NCI-H146 treated with DMSO at 0.1 percent for 48 hours (cell line): Measurements from ENCODE around the gene GPR84.

Experiments
- DNase-seq: peaks from one replicate; lab custom pipeline; 2025; ENCODE audit not compliant: unreplicated experiment; lab: John Stamatoyannopoulos, UW

GPR84 gene

DNA sequence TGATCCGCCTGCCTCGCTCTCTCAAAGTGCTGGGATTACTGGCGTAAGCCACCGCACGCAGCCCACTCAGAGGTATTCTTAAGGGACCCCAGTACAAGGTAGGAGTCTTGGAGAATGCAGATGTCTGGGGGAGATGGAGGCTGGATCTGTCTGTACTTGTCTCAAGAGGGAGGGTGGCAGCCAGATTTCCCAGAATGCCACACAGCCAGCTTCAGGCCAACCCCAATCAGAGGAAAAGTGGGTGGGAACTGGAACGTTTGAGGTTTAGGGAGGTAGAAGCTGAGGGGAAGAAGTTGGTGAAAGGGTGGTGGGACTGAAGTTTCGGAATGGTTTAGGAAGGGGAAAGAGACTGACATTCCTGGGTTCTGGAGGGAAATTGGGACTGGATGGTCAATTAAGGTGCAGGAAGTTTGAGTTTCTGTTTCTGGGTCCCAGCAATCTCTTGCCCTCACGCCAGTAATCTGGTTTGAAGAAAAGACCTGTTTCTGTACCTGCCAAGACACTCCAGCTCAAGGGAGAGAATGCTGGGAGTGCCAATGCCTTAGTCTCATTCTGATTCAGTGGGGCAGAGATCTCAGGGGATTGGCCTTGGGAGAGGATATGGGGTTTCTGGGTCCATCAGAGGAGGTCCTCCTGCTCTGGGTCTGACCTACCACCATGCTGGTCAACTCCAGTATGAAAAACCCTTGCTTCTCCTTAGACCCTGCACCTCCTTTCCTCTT lies 28.4 kb upstream of the GPR84 start:
- no peak for DNase-seq

GRCh38 chr12:54390668-54391551 lies 26.6 kb upstream of the GPR84 start:
- DNase-seq = peak; percentile 69

- no peak for DNase-seq
Observed at GRCh38 chr12:54390176-54390667, 25.9 kb upstream of the GPR84 start.

GRCh38 chr12:54389607-54390175 lies 25.4 kb upstream of the GPR84 start:
- no peak for DNase-seq

DNA sequence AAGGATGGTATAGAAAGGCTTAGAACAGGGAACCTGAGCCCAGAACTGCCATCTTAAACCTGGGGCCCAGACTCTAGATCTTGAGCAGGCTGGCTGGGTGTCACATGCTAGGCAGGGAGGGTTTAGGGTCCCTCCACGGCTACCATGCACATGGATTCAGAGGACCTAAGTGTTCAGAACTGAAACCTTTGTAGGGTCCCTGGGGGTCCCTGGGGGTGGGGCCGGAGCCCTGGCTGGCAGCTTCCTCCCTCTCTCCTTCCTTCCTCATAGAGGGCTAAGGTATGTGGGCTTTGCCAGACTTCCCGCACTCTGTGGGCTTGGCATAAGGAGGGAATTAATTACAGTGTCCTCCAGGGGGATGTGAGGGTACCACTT lies 24.8 kb upstream of the GPR84 start:
- DNase-seq = no peak

DNA sequence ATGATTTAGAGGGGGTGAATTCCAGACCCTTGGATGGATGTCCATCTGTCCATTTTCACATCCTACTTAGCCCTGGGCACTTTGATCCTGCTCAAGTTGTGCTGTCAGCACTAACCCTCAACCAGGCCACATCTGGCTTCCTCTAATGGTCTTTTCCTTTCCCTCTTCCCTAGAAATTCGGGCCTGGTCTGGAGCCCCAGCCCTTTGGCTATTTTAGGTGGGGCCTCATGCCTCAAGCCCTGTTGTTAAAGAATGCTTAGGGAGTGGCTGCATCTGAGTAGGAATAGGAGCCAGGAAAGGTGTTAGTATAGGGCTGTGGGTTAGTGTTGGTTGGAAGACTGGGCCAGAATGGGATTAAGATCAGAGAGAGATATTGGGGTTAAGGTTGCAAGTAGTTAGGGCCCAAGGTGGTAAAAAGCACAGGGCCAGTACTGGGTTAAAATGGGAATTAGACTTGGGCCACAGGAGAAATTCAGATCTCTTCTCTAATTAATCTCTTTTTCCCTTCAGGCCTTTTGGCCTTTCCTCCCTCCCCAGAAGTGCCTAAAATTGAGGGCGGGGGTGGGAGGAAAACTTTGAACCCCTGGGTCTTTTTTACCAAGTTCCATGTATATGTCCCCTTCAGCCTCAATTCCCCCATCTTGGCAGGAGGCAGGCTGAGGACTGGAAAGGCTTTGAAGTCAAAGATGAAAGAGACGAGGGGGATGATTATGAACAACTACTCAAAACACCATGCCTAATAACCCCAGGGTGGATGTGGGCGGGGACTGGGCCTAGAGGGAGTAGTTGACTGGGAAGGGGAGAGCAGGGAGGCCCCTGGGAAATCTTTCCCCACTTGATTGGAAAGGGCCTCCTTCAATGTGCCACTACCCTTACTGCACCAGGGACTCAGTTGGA lies 24.2 kb upstream of the GPR84 start:
- DNase-seq = no peak

DNA sequence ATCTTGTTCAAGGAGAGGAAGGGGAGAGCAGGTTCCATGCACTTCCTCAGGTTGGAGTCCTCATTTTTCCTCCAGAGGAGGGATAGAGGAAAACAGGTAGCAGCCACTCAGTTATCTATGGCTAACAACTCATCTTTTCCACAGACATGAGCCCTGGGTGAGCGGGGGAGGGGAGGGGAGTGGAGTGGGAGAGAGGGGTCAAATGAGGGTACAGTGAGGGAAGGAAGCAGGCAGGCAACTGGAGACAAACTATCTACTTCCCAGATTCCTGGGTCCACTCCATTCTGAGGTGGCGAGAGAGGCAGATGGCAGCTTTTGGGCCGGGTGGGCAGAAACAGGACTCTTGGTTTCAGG lies 22.8 kb upstream of the GPR84 start:
- DNase-seq = no peak

DNA sequence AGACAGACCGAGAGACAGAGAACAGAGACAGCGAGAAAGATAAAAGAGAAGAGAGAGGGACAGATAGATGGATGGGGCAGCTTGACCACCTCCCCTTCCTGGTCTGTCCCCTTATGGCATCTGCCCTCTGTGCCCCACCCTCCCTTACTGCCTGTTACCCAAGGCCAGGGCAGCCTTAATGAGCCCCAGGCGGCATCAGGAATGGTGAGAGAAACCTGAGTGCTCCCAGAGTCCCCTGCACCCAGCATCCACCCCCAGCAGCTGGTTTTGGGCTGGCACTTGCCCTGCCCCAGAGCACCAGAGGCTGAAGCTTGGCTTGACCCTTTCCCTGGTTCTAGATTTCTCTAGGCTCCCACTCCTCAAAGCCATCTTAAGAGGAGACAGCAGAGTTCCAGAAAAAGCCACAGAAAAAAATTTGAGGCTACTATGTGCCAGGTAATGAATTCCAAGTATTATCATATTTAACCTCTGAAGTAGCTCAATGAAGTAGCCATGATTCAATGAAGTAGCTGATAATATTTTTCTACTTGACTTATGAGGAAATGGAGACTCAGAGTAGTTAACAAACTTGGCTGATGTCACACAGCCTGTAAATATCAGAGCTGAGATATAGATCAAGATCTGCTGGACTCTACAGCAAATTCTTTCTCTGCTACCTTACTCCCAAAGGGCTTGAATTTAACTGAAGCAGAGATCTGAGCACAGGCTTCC lies 22.3 kb upstream of the GPR84 start:
- DNase-seq = no peak

DNA sequence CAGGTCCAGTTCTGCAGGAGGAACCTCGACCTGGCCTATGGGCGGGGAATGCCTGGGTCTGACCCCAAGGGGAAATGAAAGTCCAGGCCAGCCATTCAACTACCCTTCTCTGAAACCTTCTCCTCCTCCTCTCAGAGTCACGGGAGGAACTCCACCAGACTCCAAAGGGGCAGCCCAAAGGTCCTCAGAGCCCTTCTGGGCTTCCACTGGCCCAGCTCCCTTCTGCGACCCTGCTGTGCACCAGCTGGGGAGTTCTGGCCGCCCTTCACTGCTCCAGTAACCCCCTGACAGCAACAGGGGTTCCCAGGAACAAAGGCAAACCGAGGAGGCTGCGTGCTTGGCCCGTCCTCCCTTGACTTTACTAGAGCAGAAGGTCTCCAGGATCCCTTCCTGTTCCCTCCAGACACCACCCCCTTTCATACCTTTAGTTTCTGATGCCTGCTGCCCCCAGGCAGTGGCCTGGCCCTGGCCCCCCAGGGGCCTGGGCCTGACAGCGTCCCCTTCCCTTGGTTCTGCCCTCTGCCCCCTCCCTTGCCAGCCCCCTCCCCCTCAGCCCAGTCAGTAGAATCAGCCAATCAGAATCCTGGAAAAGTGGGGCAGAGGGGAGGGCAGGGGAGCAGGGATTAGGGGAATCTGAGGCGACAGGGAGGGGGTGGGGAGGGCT lies 21.1 kb upstream of the GPR84 start:
- no peak for DNase-seq

DNA sequence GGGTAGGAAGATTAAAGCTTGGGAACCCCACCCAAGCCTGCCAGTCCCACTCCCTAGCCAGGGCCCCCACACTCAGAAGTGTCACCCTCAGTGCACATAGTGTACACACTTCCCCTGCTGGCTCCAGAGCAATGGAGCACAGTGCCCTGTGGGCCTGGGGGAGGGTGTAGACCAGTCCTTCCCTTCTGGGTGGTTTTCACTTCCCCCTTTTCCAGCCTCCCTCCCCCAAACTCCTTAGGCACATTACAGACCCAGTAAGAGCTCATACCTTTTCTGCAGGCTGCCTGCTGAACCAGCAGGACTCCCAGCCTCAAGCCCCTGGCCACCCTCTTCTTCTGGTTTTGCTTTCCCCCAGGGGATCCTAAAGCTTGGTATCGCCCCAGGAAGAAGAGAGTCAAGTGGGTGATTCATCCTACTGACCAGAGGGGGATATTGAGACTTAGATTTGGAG lies 20.3 kb upstream of the GPR84 start, which contains the start of gene ZNF385A:
Gene ZNF385A (minus strand): TSS at position 143 of the 451 bp plus-strand sequence. CDS start 219 bp downstream, outside the sequence.
- DNase-seq = no peak

DNA sequence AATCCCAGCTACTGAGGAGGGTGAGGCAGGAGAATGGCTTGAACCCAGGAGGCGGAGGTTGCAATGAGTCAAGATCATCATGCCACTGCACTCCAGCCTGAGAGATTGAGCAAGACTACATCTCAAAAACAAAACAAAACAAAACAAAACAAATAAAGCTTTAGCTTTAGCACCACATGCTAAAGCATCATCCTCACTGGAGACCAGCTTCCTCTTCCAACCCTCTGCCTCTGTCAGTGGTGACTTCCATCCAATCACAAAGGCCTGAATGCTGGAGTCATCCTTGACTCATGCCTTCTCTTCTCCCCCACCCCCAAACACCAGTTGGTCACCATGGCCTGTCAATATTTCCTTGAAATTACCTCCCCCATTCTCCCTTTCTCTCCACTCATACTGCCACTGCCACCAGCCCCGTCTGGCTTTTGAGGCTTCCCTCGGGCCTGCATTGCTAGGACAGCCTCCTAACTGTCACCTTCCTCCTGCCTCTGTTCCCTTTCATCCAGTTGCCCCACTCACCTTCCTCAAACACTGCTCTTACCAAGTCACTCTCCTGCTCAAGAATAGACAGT lies 18.8 kb upstream of the GPR84 start:
- DNase-seq = no peak

- DNase-seq = no peak
Observed at GRCh38 chr12:54381136-54381535, 16.9 kb upstream of the GPR84 start.

- DNase-seq = peak; percentile 84
Observed at GRCh38 chr12:54379398-54380201, 15.3 kb upstream of the GPR84 start.

DNA sequence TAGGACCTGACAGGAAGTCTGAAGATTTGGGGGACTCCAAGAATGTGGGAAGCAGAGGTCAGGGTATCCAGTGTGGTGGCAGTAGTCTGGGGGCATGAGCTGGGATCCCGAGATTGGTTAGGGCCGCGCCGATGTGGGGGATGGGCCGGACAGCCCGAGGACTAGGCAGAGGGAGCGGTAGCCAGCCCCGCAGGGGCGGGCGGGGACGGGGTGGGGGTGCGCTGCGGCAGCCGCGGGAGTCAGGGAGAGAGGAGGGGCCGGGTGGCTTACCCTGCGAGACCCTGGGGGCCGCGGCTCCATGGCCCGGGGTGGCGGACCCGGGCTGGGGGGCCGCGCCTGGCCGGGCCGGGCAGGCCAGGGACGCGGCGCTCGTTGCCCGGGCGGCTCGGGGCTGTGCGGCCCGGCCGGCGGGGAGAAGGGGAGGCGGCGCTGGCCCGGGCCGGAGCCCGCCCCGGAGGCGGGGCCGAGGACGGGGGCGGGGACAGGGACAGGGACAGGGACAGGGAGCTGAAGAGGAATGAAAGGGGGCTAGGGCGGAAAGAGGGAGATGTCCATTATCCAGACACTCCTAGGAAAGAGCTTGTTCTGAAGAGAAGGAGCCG lies 14.6 kb upstream of the GPR84 start:
- peak; percentile 35 for DNase-seq

GRCh38 chr12:54377797-54378515 lies 13.7 kb upstream of the GPR84 start:
- DNase-seq = no peak

GRCh38 chr12:54377007-54377406 lies 12.7 kb upstream of the GPR84 start:
- no peak for DNase-seq

GRCh38 chr12:54376596-54376995 lies 12.3 kb upstream of the GPR84 start:
- DNase-seq = no peak

GRCh38 chr12:54375259-54375579 lies 10.9 kb upstream of the GPR84 start:
- no peak for DNase-seq
